ENCODE measurements around the gene ANK3. TPM values are rescaled to one million over a fixed set of nuclear protein-coding genes. Genes with fewer than 3 reads are reported as not detected.

The ANK3 gene
- total RNA-seq, 1 experiment from 2014 or later, result 15.3 TPM

- H2AFZ ChIP-seq (ENCODE audit: low read depth, low read length, poor library complexity, severe bottlenecking), result no peak overlapping the region
- no peak overlapping the region for H3K27ac ChIP-seq (ENCODE audit: low read depth, low read length)
- BruUV-seq (replicated peaks), result no TSS peak
- H4K20me1 ChIP-seq (ENCODE audit: insufficient read depth), result no peaks in the 10 kb centered on the region
- POLR2A ChIA-PET, result no interaction called here
- H3K9me3 ChIP-seq (ENCODE audit: control insufficient read depth in 1 of 2, insufficient read depth in 1 of 2, low read depth in 1 of 2, low read length in 2 of 2), result no peaks in the 10 kb centered on the region
- H3K79me2 ChIP-seq (ENCODE audit: insufficient read depth, low read length), result no peaks in the 10 kb centered on the region
- RAD21 ChIA-PET (ENCODE audit: low non-redundant PET in 1 of 2, low total read pairs in 2 of 2, uncharacterized antibody in 2 of 2, unreplicated experiment in 2 of 2), result no interaction called here
- no peak overlapping the region for H3K9ac ChIP-seq (ENCODE audit: low read length)
- no peaks in the 10 kb centered on the region for H3K9me2 ChIP-seq (ENCODE audit: insufficient read depth)
- H3K36me3 ChIP-seq (ENCODE audit: control insufficient read depth in 1 of 2, insufficient read depth in 2 of 2, low read length in 2 of 2), result no peaks in the 10 kb centered on the region
- no peaks in the 10 kb centered on the region for H3K4me1 ChIP-seq (ENCODE audit: control insufficient read depth in 1 of 2, insufficient read depth in 2 of 2, low read length in 2 of 2)
- no peak for ATAC-seq
- CTCF ChIA-PET, result no interaction called here
- TF ChIP-seq ZBTB33 (IDR thresholded peaks at IDR 0.05; ENCODE audit: extremely low read depth, insufficient replicate concordance, low read length), result no peak
- TF ChIP-seq ZNF274 (IDR thresholded peaks at IDR 0.05; ENCODE audit: low read depth, low read length), result no peak
- no peak for TF ChIP-seq EZH2 (IDR thresholded peaks at IDR 0.05)
- TF ChIP-seq TCF7L2 (IDR thresholded peaks at IDR 0.05; ENCODE audit: borderline replicate concordance, extremely low read depth, insufficient read depth, insufficient read length), result no peak
- no peak for TF ChIP-seq ATF3 (IDR thresholded peaks at IDR 0.05)
- no peak for TF ChIP-seq SRF (IDR thresholded peaks at IDR 0.05; ENCODE audit: low read depth)
- TF ChIP-seq CBX3 (IDR thresholded peaks at IDR 0.05; ENCODE audit: low read depth), result no peak
- no peak for TF ChIP-seq SIN3A (IDR thresholded peaks at IDR 0.05; ENCODE audit: low read depth)
- no peak for TF ChIP-seq ELF1 (IDR thresholded peaks at IDR 0.05; ENCODE audit: borderline replicate concordance, low read depth)
- TF ChIP-seq EZH2phosphoT487 (IDR thresholded peaks at IDR 0.05; ENCODE audit: borderline replicate concordance), result no peak
- TF ChIP-seq JUND (IDR thresholded peaks at IDR 0.05), result no peak
- H3K4me3 ChIP-seq (replicated peaks in 1 of 2; ENCODE audit: low read depth in 1 of 2, low read length in 2 of 2), result no peak overlapping the region
- H3K4me2 ChIP-seq (ENCODE audit: low read length), result no peak overlapping the region
- no peak for DNase-seq (ENCODE audit: low read depth, low spot score)
- no peaks in the 10 kb centered on the region for H3K27me3 ChIP-seq (ENCODE audit: insufficient read depth, low read length)
- intact Hi-C loops (cut with micrococcal nuclease), result no loop called here
Observed at GRCh38 chr10:60253484-60253883, 136.2 kb downstream of the ANK3 start.
